Neural cell (in vitro differentiated cells): ENCODE data around the gene FOXN1. TPM values are rescaled to one million over a fixed set of nuclear protein-coding genes. Genes with fewer than 3 reads are reported as not detected.
"Not testable (repeated sequence)": the region's sequence is repeated elsewhere in the genome, so short reads cannot be mapped to it uniquely, and the experiment has no call there.

Experiments
- H2AFZ ChIP-seq: fragments of 200-600, 300-800 bp; sonication (generic), shearing (Covaris generic); 2 replicates; pipeline ENCODE4 v1.6.0; 2014; ENCODE audit warnings: low read depth, mild to moderate bottlenecking, antibody characterized with exemption, low read length, moderate library complexity
- H3F3A ChIP-seq: fragments of 200-600 bp; shearing (Covaris generic); 2 replicates; pipeline ENCODE4 v1.6.1; 2016; ENCODE audit warnings: mild to moderate bottlenecking, moderate library complexity, mixed read lengths, antibody characterized with exemption, low read length; ENCODE audit not compliant: insufficient read depth, poor library complexity, severe bottlenecking
- H3K27ac ChIP-seq: fragments of 200-600, 300-800 bp; sonication (generic), shearing (Covaris generic); 2 replicates; pipeline ENCODE4 v1.5.1; 2014; ENCODE audit warnings: mild to moderate bottlenecking, low read length, moderate library complexity
- H3K27me3 ChIP-seq: fragments of 300-800, 200-600 bp; sonication (generic), shearing (Covaris generic); 2 replicates; pipeline ENCODE4 v1.6.0; 2014; ENCODE audit warnings: mild to moderate bottlenecking, low read depth, low read length, moderate library complexity; ENCODE audit not compliant: insufficient read depth
- H3K36me3 ChIP-seq: fragments of 300-800, 200-600 bp; sonication (generic), shearing (Covaris generic); 2 replicates; pipeline ENCODE4 v1.5.1; 2014; ENCODE audit warnings: mild to moderate bottlenecking, antibody characterized with exemption, low read length, moderate library complexity; ENCODE audit not compliant: insufficient read depth
- H3K4me2 ChIP-seq: fragments of 300-800, 200-600 bp; sonication (generic), shearing (Covaris generic); 2 replicates; pipeline ENCODE4 v1.6.0; 2014; ENCODE audit warnings: mild to moderate bottlenecking, low read length
- H3K4me3 ChIP-seq: fragments of 300-800, 200-600 bp; sonication (generic), shearing (Covaris generic); 2 replicates; pipeline ENCODE4 v1.5.1; 2014; ENCODE audit warnings: mild to moderate bottlenecking, low read length, moderate library complexity
- H3K79me2 ChIP-seq: fragments of 200-600 bp; shearing (Covaris generic); replicated peaks from 2 replicates; pipeline ENCODE4 v1.6.0; 2014; ENCODE audit warnings: mild to moderate bottlenecking, low read length, moderate library complexity; ENCODE audit not compliant: insufficient read depth
- H3K9ac ChIP-seq: fragments of 300-800, 200-600 bp; sonication (generic), shearing (Covaris generic); 2 replicates; pipeline ENCODE4 v1.6.1; 2016; ENCODE audit warnings: mild to moderate bottlenecking, low read length, mixed read lengths
- H3K9me2 ChIP-seq: fragments of 200-600 bp; shearing (Covaris generic); 2 replicates; pipeline ENCODE4 v1.6.1; 2016; ENCODE audit warnings: mild to moderate bottlenecking, low read length, mixed read lengths; ENCODE audit not compliant: insufficient read depth
- H3K9me3 ChIP-seq: fragments of 200-600, 300-800 bp; sonication (generic), shearing (Covaris generic); 2 replicates; pipeline ENCODE4 v1.6.1; 2016; ENCODE audit warnings: mild to moderate bottlenecking, mixed run types, low read length, moderate library complexity, mixed read lengths
- H4K20me1 ChIP-seq: fragments of 200-600 bp; shearing (Covaris generic); 2 replicates; pipeline ENCODE4 v1.6.1; 2016; ENCODE audit warnings: mild to moderate bottlenecking, mixed run types; ENCODE audit not compliant: insufficient read depth
- CTCF ChIP-seq: fragments of 450-650 bp; IDR thresholded peaks from 2 replicates; pipeline ENCODE4 v1.5.1; 2014; ENCODE audit warnings: antibody characterized with exemption, mild to moderate bottlenecking, moderate library complexity; ENCODE audit not compliant: poor library complexity, severe bottlenecking
- EP300 ChIP-seq: fragments of 450-650 bp; conservative IDR thresholded peaks from 2 replicates; pipeline ENCODE4 v1.6.1; 2014; ENCODE audit warnings: antibody characterized with exemption, mild to moderate bottlenecking, moderate library complexity; ENCODE audit not compliant: poor library complexity, severe bottlenecking
- EZH2 ChIP-seq: fragments of 200-600, 300-800 bp; shearing (Covaris generic), sonication (generic); IDR thresholded peaks from 2 replicates; pipeline ENCODE4 v1.6.1; 2014; ENCODE audit warnings: antibody characterized with exemption, low read length, borderline replicate concordance, mild to moderate bottlenecking; ENCODE audit not compliant: insufficient read depth, poor library complexity, severe bottlenecking
- MXI1 ChIP-seq: fragments of 450-650 bp; conservative IDR thresholded peaks from 2 replicates; pipeline ENCODE4 v1.6.1; 2014; ENCODE audit warnings: antibody characterized with exemption, mild to moderate bottlenecking; ENCODE audit not compliant: poor library complexity, severe bottlenecking
- POLR2AphosphoS5 ChIP-seq: IDR thresholded peaks from 2 replicates; pipeline ENCODE4 v1.6.1; 2012
- RAD21 ChIP-seq: fragments of 450-650 bp; conservative IDR thresholded peaks from 2 replicates; pipeline ENCODE4 v1.6.1; 2014; ENCODE audit warnings: antibody characterized with exemption, mild to moderate bottlenecking, moderate library complexity
- SMC3 ChIP-seq: fragments of 450-650 bp; conservative IDR thresholded peaks from 2 replicates; pipeline ENCODE4 v1.6.1; 2014; ENCODE audit warnings: antibody characterized with exemption, mild to moderate bottlenecking, moderate library complexity; ENCODE audit not compliant: poor library complexity
- polyA minus RNA-seq: library from RNA; depleted of rRNA, polyadenylated mRNA; stranded (reverse); fragments of >200 nt; gene quantifications from 2 replicates; pipeline ENCODE4 v1.2.3, GENCODE V29; 2014
- polyA plus RNA-seq: library from polyadenylated mRNA; depleted of rRNA; stranded (reverse); fragments of >200 nt; gene quantifications from 2 replicates; pipeline ENCODE4 v1.2.3, GENCODE V29; 2014

FOXN1 gene
- not detected in 2 replicates for polyA plus RNA-seq
- polyA minus RNA-seq: not detected in 2 replicates

GRCh38 chr17:28505986-28506665 is at the start of gene FOXN1:
Gene FOXN1, plus strand, starts transcription at chr17:28506348. Its CDS starts 17,622 bp downstream, at chr17:28523970.
- Histone ChIP-seq H3K9me3 (no peaks in the 10 kb centered on the region), H3K4me3 (no peak within 1 kb of the TSS), H2AFZ (no peak within 1 kb of the TSS), H3K27ac (no peak within 1 kb of the TSS), H3K36me3 (no peaks in the 10 kb centered on the region), H3K9me2 (no peaks in the 10 kb centered on the region), H3K79me2 (no peaks in the 10 kb centered on the region), H3K9ac (no peak within 1 kb of the TSS), H4K20me1 (no peaks in the 10 kb centered on the region), H3F3A (no peaks in the 10 kb centered on the region), H3K4me2 (no peak within 1 kb of the TSS), H3K27me3 (no peaks in the 10 kb centered on the region)
- TF ChIP-seq POLR2AphosphoS5: no peak
- TF ChIP-seq EZH2: no peak
- TF ChIP-seq SMC3: no peak
- TF ChIP-seq RAD21: no peak
- TF ChIP-seq EP300: no peak
- no peak for TF ChIP-seq MXI1
- no peak for TF ChIP-seq CTCF

GRCh38 chr17:28457890-28458289 is 48.3 kb upstream of the FOXN1 start:
- H2AFZ ChIP-seq: no peak overlapping the region
- H3K79me2 ChIP-seq: no peaks in the 10 kb centered on the region
- H3K9ac ChIP-seq: no peak overlapping the region

GRCh38 chr17:28458881-28459280 is 47.3 kb upstream of the FOXN1 start:
- H3F3A ChIP-seq, H4K20me1 ChIP-seq, H3K4me3 ChIP-seq, H3K9me2 ChIP-seq, H3K36me3 ChIP-seq, H2AFZ ChIP-seq, H3K79me2 ChIP-seq, H3K4me2 ChIP-seq, H3K27ac ChIP-seq, H3K9me3 ChIP-seq, H3K27me3 ChIP-seq, H3K9ac ChIP-seq: not testable (repeated sequence)

More at GRCh38 chr17:28457890-28458289, 48.3 kb upstream of the FOXN1 start:
- Histone ChIP-seq H3K27me3 (no peaks in the 10 kb centered on the region), H3F3A (no peaks in the 10 kb centered on the region), H4K20me1 (no peaks in the 10 kb centered on the region), H3K27ac (no peak overlapping the region), H3K36me3 (no peaks in the 10 kb centered on the region), H3K9me3 (no peaks in the 10 kb centered on the region), H3K4me3 (no peak overlapping the region), H3K4me2 (no peak overlapping the region), H3K9me2 (no peaks in the 10 kb centered on the region)
- no peak for TF ChIP-seq MXI1
- no peak for TF ChIP-seq POLR2AphosphoS5

- Histone ChIP-seq H3K4me2 (no peak overlapping the region), H3K9me3 (no peaks in the 10 kb centered on the region), H3F3A (no peaks in the 10 kb centered on the region), H3K9me2 (no peaks in the 10 kb centered on the region), H3K36me3 (no peaks in the 10 kb centered on the region), H4K20me1 (no peaks in the 10 kb centered on the region), H3K27me3 (no peaks in the 10 kb centered on the region), H3K9ac (no peak overlapping the region), H3K79me2 (no peaks in the 10 kb centered on the region), H3K27ac (no peak overlapping the region), H3K4me3 (no peak overlapping the region), H2AFZ (no peak overlapping the region)
- TF ChIP-seq EP300: no peak
- no peak for TF ChIP-seq POLR2AphosphoS5
Observed at GRCh38 chr17:28460901-28461300, 45.2 kb upstream of the FOXN1 start.
